Lung microvascular endothelial cell (primary cell): ENCODE results near the gene ENTREP3. TPM values are rescaled to one million over a fixed set of nuclear protein-coding genes. Genes with fewer than 3 reads are reported as not detected.
"Not testable (repeated sequence)": the region's sequence is repeated elsewhere in the genome, so short reads cannot be mapped to it uniquely, and the experiment has no call there.

Source experiments
- DNase-seq, 2 donors: peaks; one replicate each; pipeline versions ENCODE4 v3.0.0 to v3.0.0-alpha.2; 2010; ENCODE audit warnings: low read depth in 2 of 2
- total RNA-seq: library from RNA; depleted of rRNA; stranded (reverse); fragments of >200 nt; gene quantifications from 2 replicates; pipeline ENCODE4 v1.2.1, GENCODE V29; 2014

Gene ENTREP3
- total RNA-seq, 1 donor from 2014 or later = 3.0 TPM

DNA sequence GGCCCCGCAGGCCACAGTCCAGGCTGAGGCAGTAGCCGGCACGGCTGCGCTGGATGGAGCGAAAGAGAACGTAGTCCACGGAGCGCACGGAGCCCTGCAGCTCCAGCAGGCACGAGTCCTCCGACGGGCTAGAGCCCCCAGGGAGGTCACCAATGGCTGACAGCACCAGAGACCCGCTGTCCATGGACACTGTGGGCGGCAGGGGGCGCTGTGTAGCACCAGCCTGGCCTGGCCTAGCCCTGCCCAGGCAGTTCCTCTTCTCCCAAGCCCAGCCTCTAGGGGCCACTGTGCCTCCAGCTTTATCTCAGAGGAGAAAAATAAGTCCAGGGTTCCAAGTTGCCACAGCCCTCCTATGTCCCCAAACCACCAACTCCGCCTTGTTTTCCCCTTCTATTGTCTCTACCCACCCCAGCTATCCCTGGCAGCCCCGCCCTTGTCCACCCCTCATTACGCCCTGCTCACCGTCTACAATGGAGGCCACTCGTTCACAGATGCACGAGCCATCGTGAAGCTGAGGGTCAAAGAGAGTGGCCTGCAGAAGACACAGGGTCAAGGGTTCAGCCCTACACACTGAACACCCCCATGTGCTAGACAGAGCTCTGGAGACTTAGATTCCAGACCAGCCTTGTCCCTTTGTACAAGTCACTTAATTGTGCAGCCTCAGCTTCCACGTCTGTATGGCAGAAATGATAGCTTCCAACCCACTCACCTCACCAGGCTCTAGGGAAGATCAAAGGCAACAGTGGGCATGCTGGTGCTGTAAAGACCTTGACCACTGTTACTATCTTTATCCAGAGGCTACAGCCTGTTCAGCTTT is 4.4 kb downstream of the ENTREP3 start:
- DNase-seq = peak; percentile 92 to 95

DNA sequence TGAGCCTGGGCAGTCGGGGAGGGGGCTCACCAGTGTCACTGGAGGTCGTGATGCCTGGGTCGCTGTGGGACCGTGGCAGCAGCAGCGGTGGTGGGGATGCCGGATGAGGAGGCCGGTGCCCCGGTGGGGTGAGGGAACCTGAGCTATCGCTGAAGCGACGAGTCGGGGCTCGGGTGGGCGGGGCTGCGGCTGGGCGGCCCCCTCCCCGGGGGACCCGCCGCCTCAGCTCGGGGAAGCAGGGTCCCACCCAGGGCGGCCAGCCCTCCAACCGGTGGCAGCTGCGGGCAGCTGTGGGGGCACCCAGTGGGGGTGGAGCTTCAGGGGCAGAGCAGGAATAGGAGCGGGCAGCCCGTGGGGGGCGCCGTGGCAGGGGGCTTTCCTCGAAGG is 5.0 kb downstream of the ENTREP3 start:
- DNase-seq = no peak

- DNase-seq = no peak
Observed at GRCh38 chr1:155247667-155248553, 7.4 kb downstream of the ENTREP3 start.

DNA sequence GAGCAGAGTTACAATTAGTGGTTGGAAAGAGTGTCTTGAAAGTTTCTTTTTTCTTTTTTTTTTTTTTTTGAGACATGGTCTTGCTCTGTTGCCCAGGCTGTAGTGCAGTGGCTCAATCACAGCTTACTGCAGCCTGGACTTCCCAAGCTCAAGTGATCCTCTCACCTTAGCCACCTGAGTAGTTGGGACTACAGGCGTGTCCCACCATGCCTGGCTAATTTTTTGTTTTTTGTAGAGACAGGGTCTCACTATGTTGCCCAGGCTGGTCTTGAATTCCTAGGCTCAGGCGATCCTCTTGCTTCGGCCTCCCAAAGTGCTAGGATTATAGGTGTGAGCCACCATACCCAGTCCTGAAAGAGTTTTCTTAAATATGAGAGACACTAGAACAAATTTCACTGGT is 8.5 kb downstream of the ENTREP3 start:
- DNase-seq = not testable (repeated sequence)

DNA sequence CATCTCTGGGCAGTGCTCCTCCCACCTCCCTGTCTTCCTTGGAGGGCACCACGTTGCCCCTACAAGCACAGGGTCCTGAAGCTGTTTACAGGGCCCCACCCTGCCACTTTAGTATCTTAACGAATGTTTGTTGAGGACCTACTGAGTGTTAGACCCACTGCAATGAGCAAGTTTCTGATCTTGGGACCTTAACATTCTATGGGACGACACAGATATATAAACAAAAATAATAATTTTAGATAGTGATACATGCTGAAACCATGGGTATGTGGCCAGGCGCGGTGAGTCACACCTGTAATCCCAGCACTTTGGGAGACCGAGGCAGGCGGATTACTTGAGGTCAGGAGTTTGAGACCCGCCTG is 10.1 kb downstream of the ENTREP3 start:
- no peak for DNase-seq

DNA sequence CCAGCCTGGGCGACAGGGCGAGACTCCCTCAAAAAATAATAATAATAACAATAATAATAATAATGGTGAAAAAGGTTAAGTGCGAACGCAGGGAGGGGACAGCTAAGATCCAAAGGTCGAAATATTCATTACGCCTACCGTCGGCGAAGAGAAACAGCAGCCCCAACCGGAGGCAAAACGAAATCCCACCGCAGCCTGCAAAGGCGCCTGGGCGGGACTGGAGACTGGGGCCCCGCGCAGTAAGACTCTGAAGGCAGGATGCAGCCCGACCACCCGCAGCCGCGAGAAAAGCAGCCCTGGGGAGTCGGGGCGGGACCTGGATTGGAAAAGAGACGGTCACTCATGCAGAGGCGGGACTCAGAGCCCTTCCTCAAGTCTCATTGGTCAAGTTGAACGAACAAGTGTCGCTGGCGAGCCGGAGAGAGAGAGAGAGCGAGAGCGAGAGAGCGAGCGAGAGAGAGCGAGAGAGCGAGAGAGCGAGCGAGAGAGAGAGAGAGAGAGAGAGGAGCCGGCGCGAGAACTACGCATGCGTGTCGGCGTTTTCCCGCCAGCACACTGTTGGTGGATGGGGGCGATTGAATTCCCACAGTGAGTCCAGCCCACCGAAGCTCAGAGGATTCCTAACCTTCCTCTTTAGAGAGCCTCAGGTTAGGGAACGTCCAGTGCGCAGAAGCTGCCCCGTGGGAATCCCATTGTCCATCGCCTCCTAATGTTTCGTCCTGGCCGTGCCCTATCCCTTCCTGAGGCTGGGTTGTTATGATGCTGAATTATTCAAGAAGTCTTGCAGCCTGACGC is 10.7 kb downstream of the ENTREP3 start:
- peak; percentile 99 for DNase-seq

DNA sequence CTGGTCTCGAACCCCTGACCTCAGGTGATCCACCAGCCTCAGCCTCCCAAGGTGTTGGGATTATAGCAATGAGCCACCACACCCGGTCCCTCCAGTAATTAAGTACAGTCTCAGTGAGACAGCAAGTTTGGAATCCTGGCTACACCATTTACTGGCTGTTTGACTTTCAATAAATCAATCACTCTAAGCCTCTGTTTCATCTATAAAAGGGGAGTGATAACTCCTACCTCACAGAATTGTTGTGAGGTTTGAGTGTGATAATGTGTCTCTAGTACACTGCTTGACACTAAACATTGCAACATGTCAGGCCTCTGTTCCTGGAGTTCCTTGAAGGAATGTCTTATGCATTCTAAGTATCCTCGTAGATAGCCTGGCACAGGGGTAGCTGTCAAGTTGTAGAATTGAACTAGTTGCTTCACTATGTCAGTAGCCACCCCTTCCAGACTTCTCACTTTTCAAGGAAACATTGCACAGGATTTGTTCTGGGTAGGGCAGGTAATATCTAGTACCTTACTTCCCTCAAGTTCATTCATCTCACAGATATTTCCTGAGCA is 12.4 kb downstream of the ENTREP3 start:
- DNase-seq = no peak

GRCh38 chr1:155241841-155242264 is 13.4 kb downstream of the ENTREP3 start:
- no peak for DNase-seq

DNA sequence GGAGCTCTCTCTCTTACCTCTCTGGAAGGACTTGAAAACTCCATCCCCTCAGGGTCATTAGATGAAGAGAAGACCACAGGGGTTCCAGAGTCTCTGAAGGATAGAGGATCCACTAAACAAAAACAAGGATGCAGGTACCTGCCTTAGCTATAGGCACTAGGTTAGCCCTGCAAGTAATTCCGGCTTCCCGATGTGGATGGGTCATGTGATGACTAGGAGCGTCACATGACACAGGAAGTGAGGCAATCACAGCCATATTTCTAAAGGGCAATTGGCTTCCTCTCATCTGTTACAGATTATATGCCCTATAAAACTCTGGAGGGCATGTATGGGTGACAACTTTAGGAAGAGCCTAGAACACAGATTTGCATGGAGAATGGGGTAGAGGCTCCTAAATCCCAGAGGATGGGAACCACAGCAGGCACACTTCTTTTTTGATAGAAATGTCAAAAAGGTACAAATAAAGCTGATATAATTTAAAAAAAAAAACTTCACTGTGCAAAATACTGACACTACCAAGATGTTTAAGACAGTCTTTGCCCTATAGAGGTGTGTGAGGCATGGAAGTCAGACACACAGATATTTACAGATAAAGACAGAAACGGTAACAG is 14.1 kb downstream of the ENTREP3 start:
- peak; percentile 82 to 85 for DNase-seq

- no peak for DNase-seq
Observed at GRCh38 chr1:155236451-155236850, 18.8 kb downstream of the ENTREP3 start.

DNA sequence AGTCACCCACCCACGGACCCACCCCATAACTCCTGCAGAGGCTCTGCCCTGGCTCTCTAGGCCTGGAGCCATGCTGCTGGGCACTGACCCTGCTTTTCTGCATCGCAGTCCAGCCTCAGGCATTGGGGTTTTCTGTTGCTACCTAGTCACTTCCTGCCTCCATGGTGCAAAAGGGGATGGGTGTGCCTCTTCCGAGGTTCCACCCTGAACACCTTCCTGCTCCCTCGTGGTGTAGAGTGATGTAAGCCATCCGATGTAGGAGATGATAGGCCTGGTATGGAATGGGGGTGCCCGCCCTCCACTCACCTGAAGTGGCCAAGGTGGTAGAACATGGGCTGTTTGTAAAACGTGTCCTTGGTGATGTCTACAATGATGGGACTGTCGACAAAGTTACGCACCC is 19.9 kb downstream of the ENTREP3 start:
- not testable (repeated sequence) for DNase-seq

- not testable (repeated sequence) for DNase-seq
Observed at GRCh38 chr1:155233502-155233901, 21.8 kb downstream of the ENTREP3 start.

DNA sequence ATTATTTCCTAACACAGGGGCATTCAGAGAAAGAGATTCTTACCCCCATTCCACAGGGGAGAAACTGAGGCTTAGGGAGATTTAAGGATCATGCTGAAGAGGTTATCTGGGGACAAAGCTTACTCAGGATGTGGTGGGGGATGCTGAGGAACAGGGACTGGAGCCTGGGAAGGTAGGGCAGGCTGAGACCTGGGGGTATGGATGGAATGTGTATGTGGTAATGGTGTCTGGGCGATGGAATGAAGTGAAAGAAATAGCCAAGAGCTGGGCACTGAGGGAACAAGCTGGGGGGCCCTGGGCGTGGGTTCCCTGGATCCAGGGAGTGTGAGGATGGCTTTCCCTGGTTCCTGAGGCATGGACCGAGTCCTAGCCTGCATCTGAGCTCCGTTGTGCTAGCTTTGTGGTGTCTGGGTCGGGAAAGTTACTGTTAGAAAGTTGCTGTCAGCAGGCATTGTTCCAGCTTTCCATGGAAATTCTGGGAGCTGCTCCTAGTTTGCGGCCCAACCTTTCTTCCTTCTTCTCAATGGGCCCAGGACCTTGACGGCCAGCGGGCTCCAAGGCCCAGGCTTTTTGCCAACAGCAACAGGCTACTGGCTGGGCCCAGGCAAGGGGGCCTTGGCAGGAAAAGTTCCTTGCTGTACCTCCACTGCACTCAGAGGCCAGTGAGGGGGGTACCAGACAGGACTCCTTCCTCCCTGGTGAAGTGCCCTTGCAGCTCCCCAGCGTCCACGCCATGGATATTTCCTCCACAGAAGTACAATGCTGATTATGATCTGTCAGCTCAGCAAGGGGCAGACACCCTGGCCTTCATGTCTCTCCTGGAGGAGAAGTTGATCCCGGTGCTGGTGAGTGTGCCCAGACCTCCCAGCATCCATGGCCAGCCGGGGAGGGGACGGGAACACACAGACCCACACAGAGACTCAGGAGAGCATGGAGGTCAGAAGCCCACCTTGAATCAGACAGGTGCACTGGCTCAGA is 23.0 kb downstream of the ENTREP3 start:
- DNase-seq = peak; percentile 21 to 71

- not testable (repeated sequence) for DNase-seq
Observed at GRCh38 chr1:155231302-155231701, 24.0 kb downstream of the ENTREP3 start.

- DNase-seq = no peak
Observed at GRCh38 chr1:155228096-155228427, 27.2 kb downstream of the ENTREP3 start.

DNA sequence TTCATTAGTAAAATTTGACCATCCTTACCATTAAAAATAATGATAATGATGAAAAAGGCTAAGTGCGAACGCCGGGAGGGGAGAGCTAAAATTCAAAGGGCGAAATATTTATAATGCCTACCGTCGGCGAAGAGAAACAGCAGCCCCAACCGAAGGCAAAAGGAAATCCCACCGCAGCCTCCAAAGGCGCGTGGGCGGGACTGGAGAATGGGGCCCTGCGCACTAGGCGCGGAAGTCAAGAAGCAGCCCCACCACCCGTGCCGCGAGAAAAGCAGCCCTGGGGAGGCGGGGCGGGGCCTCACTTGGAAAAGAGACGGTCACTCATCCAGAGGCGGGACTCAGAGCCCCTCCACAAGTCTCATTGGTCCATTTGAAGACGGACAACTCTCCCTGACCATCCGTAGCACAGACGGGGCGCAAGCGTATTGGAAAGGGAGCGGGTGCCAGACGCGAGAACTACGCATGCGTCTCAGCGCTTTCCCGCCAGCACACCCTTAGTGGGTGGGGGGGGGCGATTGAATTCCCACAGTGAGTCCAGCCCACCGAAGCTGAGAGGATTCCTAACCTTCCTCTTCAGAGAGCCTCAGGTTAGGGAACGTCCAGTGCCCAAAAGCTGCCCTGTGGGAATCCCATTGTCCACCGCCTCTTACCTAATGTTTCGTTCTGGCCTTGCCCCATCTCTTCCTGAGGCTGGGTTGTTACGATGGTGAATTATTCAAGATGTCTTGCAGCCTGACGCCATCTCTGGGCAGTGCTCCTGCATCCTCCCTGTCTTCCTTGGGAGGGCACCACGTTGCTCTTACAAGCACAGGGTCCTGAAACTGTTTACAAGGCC is 27.8 kb downstream of the ENTREP3 start:
- DNase-seq = peak; percentile 98 to 99

DNA sequence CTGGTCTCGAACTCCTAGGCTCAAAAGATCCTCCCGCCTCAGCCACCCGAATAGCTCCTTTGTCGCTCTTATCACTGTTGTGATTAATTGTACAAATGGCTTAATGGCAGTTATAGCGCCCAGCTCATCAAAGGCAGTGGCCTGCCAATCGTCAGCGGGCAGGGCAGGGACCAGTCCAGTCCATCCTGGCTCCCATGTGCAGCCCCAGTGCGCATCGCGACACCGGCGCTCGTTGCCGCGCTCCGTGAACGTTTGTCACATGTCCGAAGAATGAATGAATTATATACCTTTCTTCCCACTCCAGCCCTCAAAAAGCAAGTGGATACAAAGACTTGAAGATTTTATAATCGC is 28.4 kb downstream of the ENTREP3 start:
- peak; percentile 70 to 85 for DNase-seq

DNA sequence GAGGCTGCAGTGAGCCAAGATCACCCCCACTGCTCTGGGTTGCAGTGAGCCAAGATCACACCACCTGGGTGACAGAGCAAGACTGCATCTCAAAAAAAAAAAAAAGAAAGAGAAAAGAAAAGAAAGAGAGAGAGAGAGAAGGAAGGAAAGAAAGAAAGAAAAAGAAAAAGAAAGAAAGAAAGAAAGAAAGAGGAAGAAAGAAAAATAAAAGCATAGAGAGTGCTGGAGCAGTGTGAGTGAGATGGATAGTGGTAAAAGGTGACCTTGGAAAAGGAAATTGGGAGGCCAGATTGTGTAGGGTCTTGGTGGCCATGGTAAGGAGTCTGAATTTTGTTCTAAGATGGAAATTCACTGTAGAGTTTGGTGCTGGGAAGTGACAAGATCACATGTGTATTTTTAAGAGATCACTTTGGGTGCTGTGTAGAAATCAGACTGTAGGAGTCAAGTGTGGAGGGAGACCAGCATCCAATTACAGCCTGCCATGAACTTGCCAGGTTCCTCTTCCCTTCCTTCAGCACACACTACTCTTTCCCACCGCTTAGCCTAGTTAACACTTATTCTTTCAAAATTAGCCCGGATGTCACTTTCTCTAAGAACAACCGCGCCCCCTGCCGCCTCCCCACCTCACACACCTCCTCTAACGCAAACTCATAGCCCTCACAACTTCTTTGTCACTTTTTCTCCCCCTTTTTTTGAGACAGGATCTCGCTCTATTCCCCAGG is 28.9 kb downstream of the ENTREP3 start:
- peak; percentile 87 for DNase-seq
